CD4-positive, CD25-positive, alpha-beta regulatory T cell (primary cell): Measurements from ENCODE around the gene ADAM29. TPM values are rescaled to one million over a fixed set of nuclear protein-coding genes. Genes with fewer than 3 reads are reported as not detected.

Source experiments
- ATAC-seq, 2 donors: fragments of 150-1000 bp; cut with Tn5 transposase; one replicate each; pipeline ENCODE4 v1.10.0; 2021; ENCODE audit warnings: low read depth in 2 of 2, moderate number of reproducible peaks in 2 of 2, moderate library complexity in 1 of 2
- DNase-seq, 3 donors: peaks; one replicate each; pipeline versions ENCODE4 v3.0.0 to v3.0.0-alpha.2; 2012 to 2022; ENCODE audit warnings: mixed read lengths in 1 of 3
- H3K27ac ChIP-seq: one replicate; pipeline ENCODE4 v1.7.0; 2013; ENCODE audit warnings: mild to moderate bottlenecking, low read length; ENCODE audit not compliant: insufficient read depth, poor library complexity, severe bottlenecking
- H3K27me3 ChIP-seq: one replicate; pipeline ENCODE4 v1.7.0; 2013; ENCODE audit warnings: low read length; ENCODE audit not compliant: control insufficient read depth, insufficient read depth
- H3K36me3 ChIP-seq: one replicate; pipeline ENCODE4 v1.7.0; 2013; ENCODE audit warnings: mild to moderate bottlenecking, low read length, moderate library complexity; ENCODE audit not compliant: control insufficient read depth, insufficient read depth
- H3K4me1 ChIP-seq: 2 replicates; pipeline ENCODE4 v1.7.0; 2013; ENCODE audit warnings: mild to moderate bottlenecking, low read length; ENCODE audit not compliant: insufficient read depth, control insufficient read depth, poor library complexity, severe bottlenecking
- H3K4me3 ChIP-seq: one replicate; pipeline ENCODE4 v1.7.0; 2013; ENCODE audit warnings: low read depth, mild to moderate bottlenecking, low read length, moderate library complexity
- H3K9me3 ChIP-seq, 2 experiments: 1 replicate in 1 of 2; 2 replicates in 1 of 2; pipeline ENCODE4 v1.7.0; 2013; ENCODE audit warnings: low read length in 2 of 2, mild to moderate bottlenecking in 1 of 2, moderate library complexity in 1 of 2; ENCODE audit not compliant: control insufficient read depth in 2 of 2
- H3K27ac Mint-ChIP-seq, 3 donors: one replicate each; pipeline ENCODE4 v1.8.0; 2020 to 2022; ENCODE audit warnings: mild to moderate bottlenecking in 3 of 3, mixed read lengths in 3 of 3, moderate library complexity in 2 of 3
- H3K27me3 Mint-ChIP-seq: one replicate; pipeline ENCODE4 v1.8.0; 2022; ENCODE audit warnings: mild to moderate bottlenecking, mixed read lengths
- H3K36me3 Mint-ChIP-seq: one replicate; pipeline ENCODE4 v1.8.0; 2020; ENCODE audit warnings: mixed read lengths
- H3K4me1 Mint-ChIP-seq, 4 donors: one replicate each; pipeline ENCODE4 v1.8.0; 2020 to 2022; ENCODE audit warnings: mixed read lengths in 4 of 4, mild to moderate bottlenecking in 1 of 4
- H3K4me3 Mint-ChIP-seq, 4 donors: one replicate each; pipeline ENCODE4 v1.8.0; 2020 to 2022; ENCODE audit warnings: mild to moderate bottlenecking in 4 of 4, mixed read lengths in 4 of 4, moderate library complexity in 3 of 4
- H3K9me3 Mint-ChIP-seq, 7 donors: one replicate each; pipeline ENCODE4 v1.8.0; 2020 to 2022; ENCODE audit warnings: mixed read lengths in 7 of 7, mild to moderate bottlenecking in 3 of 7, moderate library complexity in 2 of 7
- polyA plus RNA-seq, 4 donors: library from polyadenylated mRNA; unstranded; fragments of 300-500 nt; fragmentation: Illumina TruSeq; gene quantifications; one replicate each; pipeline ENCODE4 v1.2.3, GENCODE V29; 2021
- total RNA-seq: library from RNA; stranded (reverse); gene quantifications from one replicate; pipeline ENCODE4 v1.2.3, GENCODE V29; 2022

Gene ADAM29
- total and polyA plus RNA-seq, 5 donors from 2014 or later: 0.34 to 0.44 TPM; not detected in 3

GRCh38 chr4:174928575-174929253 is 10.6 kb downstream of the ADAM29 start:
- H3K27me3 Mint-ChIP-seq: no peaks in the 10 kb centered on the region
- H3K36me3 Mint-ChIP-seq: no peaks in the 10 kb centered on the region
- Histone ChIP-seq H3K4me1 (no peaks in the 10 kb centered on the region), H3K9me3 (no peaks in the 10 kb centered on the region), H3K36me3 (no peaks in the 10 kb centered on the region), H3K27me3 (no peaks in the 10 kb centered on the region), H3K4me3 (no peak overlapping the region), H3K27ac (no peak overlapping the region)
- DNase-seq (no peak), ATAC-seq (no peak)
- H3K4me1 Mint-ChIP-seq: no peaks in the 10 kb centered on the region
- H3K9me3 Mint-ChIP-seq: peaks cover 0 to 9% (median 5%) of the 10 kb centered on the region in 7 donors
- no peak overlapping the region for H3K4me3 Mint-ChIP-seq
- no peak overlapping the region for H3K27ac Mint-ChIP-seq

- H3K4me1 Mint-ChIP-seq: no peaks in the 10 kb centered on the region
- no peak overlapping the region for H3K4me3 ChIP-seq
- ATAC-seq (no peak), DNase-seq (no peak)
- H3K27ac ChIP-seq: no peak overlapping the region
- H3K4me1 ChIP-seq: no peaks in the 10 kb centered on the region
- H3K9me3 Mint-ChIP-seq: peaks cover 0 to 9% (median 5%) of the 10 kb centered on the region in 7 donors
- no peaks in the 10 kb centered on the region for H3K27me3 Mint-ChIP-seq
- H3K27me3 ChIP-seq: no peaks in the 10 kb centered on the region
- H3K4me3 Mint-ChIP-seq: no peak overlapping the region
- H3K27ac Mint-ChIP-seq: peak overlapping the region in 1 of 3 donors; percentile 67
- no peaks in the 10 kb centered on the region for H3K9me3 ChIP-seq
- no peaks in the 10 kb centered on the region for H3K36me3 ChIP-seq
- no peaks in the 10 kb centered on the region for H3K36me3 Mint-ChIP-seq
Observed at GRCh38 chr4:174929346-174929745, 11.2 kb downstream of the ADAM29 start.

GRCh38 chr4:174930895-174931294 is 12.7 kb downstream of the ADAM29 start:
- Histone ChIP-seq H3K4me3 (no peak overlapping the region), H3K9me3 (no peaks in the 10 kb centered on the region), H3K4me1 (no peaks in the 10 kb centered on the region), H3K27ac (no peak overlapping the region), H3K36me3 (no peaks in the 10 kb centered on the region), H3K27me3 (no peaks in the 10 kb centered on the region)
- no peaks in the 10 kb centered on the region for H3K4me1 Mint-ChIP-seq
- DNase-seq (no peak), ATAC-seq (no peak)
- H3K36me3 Mint-ChIP-seq: no peaks in the 10 kb centered on the region
- no peak overlapping the region for H3K27ac Mint-ChIP-seq
- H3K9me3 Mint-ChIP-seq: peaks cover 0 to 9% (median 5%) of the 10 kb centered on the region in 7 donors
- H3K27me3 Mint-ChIP-seq: no peaks in the 10 kb centered on the region
- no peak overlapping the region for H3K4me3 Mint-ChIP-seq

GRCh38 chr4:174933083-174933482 is 14.9 kb downstream of the ADAM29 start:
- Histone ChIP-seq H3K9me3 (no peaks in the 10 kb centered on the region), H3K27me3 (no peaks in the 10 kb centered on the region), H3K4me3 (no peak overlapping the region), H3K27ac (no peak overlapping the region), H3K36me3 (no peaks in the 10 kb centered on the region), H3K4me1 (no peaks in the 10 kb centered on the region)
- DNase-seq: no peak
- H3K4me3 Mint-ChIP-seq: no peak overlapping the region
- H3K9me3 Mint-ChIP-seq: peaks cover 0 to 9% (median 3%) of the 10 kb centered on the region in 7 donors
- no peaks in the 10 kb centered on the region for H3K27me3 Mint-ChIP-seq
- H3K36me3 Mint-ChIP-seq: no peaks in the 10 kb centered on the region
- H3K4me1 Mint-ChIP-seq: no peaks in the 10 kb centered on the region
- no peak overlapping the region for H3K27ac Mint-ChIP-seq
- no peak for ATAC-seq

- H3K4me3 ChIP-seq: no peak overlapping the region
- Mint-ChIP-seq H3K4me3 (no peak overlapping the region), H3K36me3 (no peaks in the 10 kb centered on the region), H3K9me3 (peaks cover 0 to 9% (median 2%) of the 10 kb centered on the region in 7 donors), H3K4me1 (no peaks in the 10 kb centered on the region), H3K27me3 (no peaks in the 10 kb centered on the region), H3K27ac (no peak overlapping the region)
- no peaks in the 10 kb centered on the region for H3K4me1 ChIP-seq
- H3K27me3 ChIP-seq: no peaks in the 10 kb centered on the region
- no peak for ATAC-seq
- H3K36me3 ChIP-seq: no peaks in the 10 kb centered on the region
- no peaks in the 10 kb centered on the region for H3K9me3 ChIP-seq
- H3K27ac ChIP-seq: no peak overlapping the region
- no peak for DNase-seq
Observed at GRCh38 chr4:174934360-174934759, 16.2 kb downstream of the ADAM29 start.

- ATAC-seq: no peak
- no peak overlapping the region for H3K27ac Mint-ChIP-seq
- H3K27me3 Mint-ChIP-seq: no peaks in the 10 kb centered on the region
- DNase-seq: no peak
- no peak overlapping the region for H3K4me3 Mint-ChIP-seq
- Histone ChIP-seq H3K27ac (no peak overlapping the region), H3K4me3 (no peak overlapping the region), H3K9me3 (no peaks in the 10 kb centered on the region), H3K27me3 (no peaks in the 10 kb centered on the region), H3K4me1 (no peaks in the 10 kb centered on the region), H3K36me3 (no peaks in the 10 kb centered on the region)
- no peaks in the 10 kb centered on the region for H3K36me3 Mint-ChIP-seq
- peaks cover 0 to 4% (median 2%) of the 10 kb centered on the region in 7 donors for H3K9me3 Mint-ChIP-seq
- no peaks in the 10 kb centered on the region for H3K4me1 Mint-ChIP-seq
Observed at GRCh38 chr4:174935607-174936006, 17.4 kb downstream of the ADAM29 start.

- no peaks in the 10 kb centered on the region for H3K9me3 ChIP-seq
- H3K4me1 ChIP-seq: no peaks in the 10 kb centered on the region
- DNase-seq (no peak), ATAC-seq (no peak)
- Mint-ChIP-seq H3K27ac (no peak overlapping the region), H3K4me1 (no peaks in the 10 kb centered on the region), H3K27me3 (no peaks in the 10 kb centered on the region), H3K36me3 (no peaks in the 10 kb centered on the region), H3K4me3 (no peak overlapping the region), H3K9me3 (peaks cover 0 to 8% (median 3%) of the 10 kb centered on the region in 7 donors)
- H3K27me3 ChIP-seq: no peaks in the 10 kb centered on the region
- no peak overlapping the region for H3K27ac ChIP-seq
- no peaks in the 10 kb centered on the region for H3K36me3 ChIP-seq
- no peak overlapping the region for H3K4me3 ChIP-seq
Observed at GRCh38 chr4:174940002-174940401, 21.8 kb downstream of the ADAM29 start.

GRCh38 chr4:174946246-174946645 is 28.1 kb downstream of the ADAM29 start:
- Mint-ChIP-seq H3K36me3 (no peaks in the 10 kb centered on the region), H3K27me3 (no peaks in the 10 kb centered on the region), H3K4me3 (no peak overlapping the region), H3K27ac (no peak overlapping the region), H3K9me3 (peaks cover 0 to 27% (median 12%) of the 10 kb centered on the region in 7 donors), H3K4me1 (no peaks in the 10 kb centered on the region)
- Histone ChIP-seq H3K9me3 (no peaks in the 10 kb centered on the region), H3K36me3 (no peaks in the 10 kb centered on the region), H3K4me3 (no peak overlapping the region), H3K27me3 (no peaks in the 10 kb centered on the region), H3K27ac (no peak overlapping the region), H3K4me1 (no peaks in the 10 kb centered on the region)
- DNase-seq (no peak), ATAC-seq (no peak)
